Retinal pigment epithelial cell (primary cell): ENCODE results near the gene POLL.
"Not testable (repeated sequence)": the region's sequence is repeated elsewhere in the genome, so short reads cannot be mapped to it uniquely, and the experiment has no call there.

Experiments used
- DNase-seq: peaks from one replicate; pipeline ENCODE4 v3.0.0-alpha.2; 2010; ENCODE audit warnings: low read depth
- H3K4me3 ChIP-seq: 2 replicates; pipeline ENCODE4 v1.5.1; 2011; ENCODE audit warnings: mild to moderate bottlenecking, low read length, control low read depth, moderate library complexity
- TF ChIP-seq, protein P1 (sequence below): conservative IDR thresholded peaks from 2 replicates; pipeline ENCODE4 v1.5.1; 2011; ENCODE audit warnings: low read depth, low read length, control low read depth, inconsistent platforms

POLL gene

GRCh38 chr10:101595591-101596433, 7.8 kb upstream of the POLL start:
- TF ChIP-seq, protein P1, sequence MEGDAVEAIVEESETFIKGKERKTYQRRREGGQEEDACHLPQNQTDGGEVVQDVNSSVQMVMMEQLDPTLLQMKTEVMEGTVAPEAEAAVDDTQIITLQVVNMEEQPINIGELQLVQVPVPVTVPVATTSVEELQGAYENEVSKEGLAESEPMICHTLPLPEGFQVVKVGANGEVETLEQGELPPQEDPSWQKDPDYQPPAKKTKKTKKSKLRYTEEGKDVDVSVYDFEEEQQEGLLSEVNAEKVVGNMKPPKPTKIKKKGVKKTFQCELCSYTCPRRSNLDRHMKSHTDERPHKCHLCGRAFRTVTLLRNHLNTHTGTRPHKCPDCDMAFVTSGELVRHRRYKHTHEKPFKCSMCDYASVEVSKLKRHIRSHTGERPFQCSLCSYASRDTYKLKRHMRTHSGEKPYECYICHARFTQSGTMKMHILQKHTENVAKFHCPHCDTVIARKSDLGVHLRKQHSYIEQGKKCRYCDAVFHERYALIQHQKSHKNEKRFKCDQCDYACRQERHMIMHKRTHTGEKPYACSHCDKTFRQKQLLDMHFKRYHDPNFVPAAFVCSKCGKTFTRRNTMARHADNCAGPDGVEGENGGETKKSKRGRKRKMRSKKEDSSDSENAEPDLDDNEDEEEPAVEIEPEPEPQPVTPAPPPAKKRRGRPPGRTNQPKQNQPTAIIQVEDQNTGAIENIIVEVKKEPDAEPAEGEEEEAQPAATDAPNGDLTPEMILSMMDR = no peak
- peak; percentile 46 for DNase-seq
- no peak overlapping the region for H3K4me3 ChIP-seq

DNA sequence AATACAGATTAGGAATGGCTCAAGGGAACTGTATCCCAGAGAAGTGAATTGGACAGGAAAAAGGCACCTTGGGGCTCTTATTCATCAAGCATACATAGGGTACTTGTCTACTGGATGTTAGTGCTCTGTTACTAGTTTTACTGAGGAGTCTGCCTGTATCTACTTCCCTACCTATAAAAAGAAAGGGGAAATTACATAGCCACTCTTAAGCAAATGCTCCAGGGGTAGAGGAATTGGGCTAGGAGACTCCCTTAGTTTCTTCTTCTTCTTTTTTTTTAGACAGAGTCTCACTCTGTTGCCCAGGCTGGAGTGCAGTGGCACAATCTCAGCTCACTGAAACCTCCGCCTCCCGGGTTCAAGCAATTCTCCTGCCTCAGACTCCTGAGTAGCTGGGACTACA, 5.3 kb upstream of the POLL start:
- not testable (repeated sequence) for DNase-seq, H3K4me3 ChIP-seq

DNA sequence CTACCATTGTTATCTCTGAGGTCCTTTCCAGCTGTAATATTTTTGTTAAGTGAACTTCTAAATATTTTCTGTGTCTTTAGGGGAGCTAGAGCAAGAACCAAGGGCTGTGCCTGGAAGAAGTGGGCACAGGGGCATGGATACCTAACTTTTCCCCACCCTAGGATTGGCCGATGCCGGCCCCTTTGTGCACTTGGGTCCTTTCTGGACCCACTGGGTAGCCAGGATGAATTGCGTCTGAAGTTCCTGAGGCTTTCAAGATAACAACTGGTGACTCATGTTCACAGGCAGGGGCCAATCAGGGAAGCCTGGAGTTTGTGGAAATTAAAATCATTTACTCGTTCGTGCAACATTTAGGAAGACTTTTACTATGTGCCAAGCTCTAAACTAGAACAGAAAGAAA, 822 bp upstream of the POLL start:
- TF ChIP-seq, protein P1 = no peak
- peak overlapping the region; percentile 69 for H3K4me3 ChIP-seq
- DNase-seq = no peak

DNA sequence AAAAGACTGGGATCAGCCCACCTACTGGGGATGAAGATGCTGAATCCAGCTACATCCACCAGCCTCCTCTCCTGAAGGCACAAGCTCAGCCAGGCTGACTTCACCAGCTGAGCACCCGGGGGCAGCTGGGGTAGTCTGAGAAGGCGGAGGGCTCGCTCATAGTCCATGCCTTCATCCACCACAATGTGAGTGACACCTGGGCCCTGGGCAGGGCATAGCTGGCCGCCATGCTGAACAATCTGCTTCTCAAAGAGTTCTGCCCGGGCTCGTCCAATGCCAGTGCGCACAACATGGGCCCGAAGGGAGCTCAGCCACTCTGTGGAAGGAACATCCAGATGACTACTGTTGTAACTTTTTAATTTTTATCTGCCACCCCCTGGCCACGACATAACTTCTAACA, 2.2 kb downstream of the POLL start:
- DNase-seq = no peak
- TF ChIP-seq, protein P1 = no peak
- no peak overlapping the region for H3K4me3 ChIP-seq

- DNase-seq = no peak
- H3K4me3 ChIP-seq = no peak overlapping the region
- TF ChIP-seq, protein P1 = no peak
Observed at GRCh38 chr10:101580486-101581399, 7.3 kb downstream of the POLL start.

GRCh38 chr10:101579516-101579870, 8.6 kb downstream of the POLL start:
- DNase-seq = no peak
- H3K4me3 ChIP-seq = no peak overlapping the region
- TF ChIP-seq, protein P1 = no peak

DNA sequence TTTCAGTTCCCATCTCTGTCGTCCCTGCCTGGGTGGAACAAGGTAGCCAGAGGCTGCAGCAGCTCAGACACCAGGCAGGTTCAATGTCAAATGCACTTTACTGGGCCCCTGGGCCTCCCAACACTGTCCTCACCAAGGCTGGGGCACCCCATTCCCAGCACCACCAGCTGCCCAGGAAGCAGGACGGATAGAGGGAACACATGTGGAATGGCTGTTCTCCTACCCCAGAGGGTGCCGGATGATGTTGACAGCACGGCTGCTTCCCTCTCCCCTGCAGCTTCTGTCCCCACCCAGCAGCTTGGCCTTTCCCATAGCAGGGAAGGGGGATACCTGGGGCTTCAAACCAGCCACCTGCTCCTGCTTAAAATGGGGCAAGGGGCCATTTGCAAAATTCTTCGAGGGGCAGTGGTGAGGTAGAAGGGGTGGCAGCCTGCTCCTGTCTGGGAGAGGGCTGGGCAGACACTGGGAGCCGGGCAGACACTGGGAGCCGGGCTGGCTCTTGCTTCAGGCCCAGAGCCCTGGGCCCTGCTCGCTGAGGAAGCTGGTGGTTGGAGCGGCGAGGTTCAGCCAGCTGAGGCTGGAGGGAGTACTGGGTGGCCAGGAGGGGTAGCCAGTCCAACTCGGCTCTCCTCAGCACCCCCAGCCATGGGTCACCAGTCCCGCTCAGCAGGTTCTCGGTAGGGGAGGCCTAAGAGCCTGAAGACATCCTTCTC, 9.1 kb downstream of the POLL start:
- DNase-seq = no peak
- TF ChIP-seq, protein P1 = no peak
- no peak overlapping the region for H3K4me3 ChIP-seq
